Fibroblast of the conjunctiva (primary cell): ENCODE results near the gene MYO1A.

Experiments
- DNase-seq: peaks from one replicate; pipeline ENCODE4 v3.0.0-alpha.2; 2010; ENCODE audit warnings: low read depth

Gene MYO1A

GRCh38 chr12:57049890-57050289 is at the start of gene MYO1A:
MYO1A (minus strand) TSS chr12:57050129; CDS start chr12:57048323, 1,806 bp downstream.
- DNase-seq, result no peak

DNA sequence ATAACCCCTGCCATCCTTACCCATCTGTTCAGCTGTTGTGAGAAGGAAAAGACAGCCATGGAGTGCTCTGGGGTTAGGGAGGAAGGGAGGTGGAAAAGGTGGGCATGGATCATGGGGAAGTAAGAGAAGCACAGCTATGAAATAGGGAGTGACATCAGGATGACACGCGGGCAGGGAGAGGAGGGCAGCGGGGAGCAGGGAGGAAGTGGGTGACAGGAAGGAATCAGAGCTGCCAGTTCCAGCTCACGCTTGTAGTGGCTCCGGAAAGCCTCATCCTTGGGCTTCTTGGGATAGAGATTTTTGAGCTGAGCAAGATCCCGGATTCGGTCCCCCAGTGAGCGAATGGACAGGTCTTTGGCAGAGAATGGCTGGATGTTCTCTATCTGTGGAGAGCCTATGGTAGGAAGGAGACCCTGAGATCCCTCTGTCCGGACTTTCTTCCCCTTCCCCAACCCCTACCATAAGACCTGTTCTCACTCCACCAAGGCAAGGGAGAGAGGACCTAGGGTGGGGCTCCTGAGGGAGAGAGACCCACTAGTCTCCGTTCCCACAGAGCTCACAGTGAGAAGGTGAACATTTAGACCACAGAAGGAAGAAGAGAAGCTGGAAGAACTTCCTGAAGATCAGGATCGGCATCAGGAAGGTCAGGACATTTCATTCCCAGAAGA is 49.3 kb upstream of the MYO1A start:
- no peak for DNase-seq

DNA sequence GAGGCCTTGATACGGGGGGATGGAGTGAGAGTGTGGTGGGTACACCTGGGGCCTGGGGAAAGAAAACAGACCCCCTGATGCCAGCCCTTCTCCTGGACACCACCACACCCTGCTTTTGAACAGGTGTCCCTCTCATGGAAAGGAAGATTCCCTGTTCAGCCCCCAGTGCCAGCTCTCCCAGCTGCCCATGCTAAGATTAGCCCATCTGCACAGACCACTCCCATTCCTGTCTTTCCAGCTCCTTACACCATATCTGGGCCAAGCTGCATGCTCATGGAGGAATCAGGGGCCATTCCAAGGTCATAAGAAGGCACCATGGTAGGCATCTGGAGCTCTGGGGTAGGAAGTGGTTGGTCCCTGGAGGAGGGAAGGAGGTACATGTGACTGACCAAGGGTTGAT is 48.6 kb upstream of the MYO1A start:
- DNase-seq, result no peak

DNA sequence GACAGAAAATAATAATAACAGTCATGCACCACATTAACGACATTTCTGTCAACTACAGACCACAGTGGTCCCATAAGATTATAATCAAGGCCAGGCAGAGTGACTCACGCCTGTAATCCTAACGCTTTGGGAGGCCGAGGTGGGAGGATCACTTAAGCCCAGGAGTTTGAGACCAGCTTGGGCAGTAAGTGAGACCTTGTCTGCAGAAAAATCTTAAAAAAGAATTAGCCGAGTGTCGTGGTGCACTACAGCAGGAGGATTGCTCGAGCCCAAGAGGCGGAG is 47.6 kb upstream of the MYO1A start:
- no peak for DNase-seq

DNA sequence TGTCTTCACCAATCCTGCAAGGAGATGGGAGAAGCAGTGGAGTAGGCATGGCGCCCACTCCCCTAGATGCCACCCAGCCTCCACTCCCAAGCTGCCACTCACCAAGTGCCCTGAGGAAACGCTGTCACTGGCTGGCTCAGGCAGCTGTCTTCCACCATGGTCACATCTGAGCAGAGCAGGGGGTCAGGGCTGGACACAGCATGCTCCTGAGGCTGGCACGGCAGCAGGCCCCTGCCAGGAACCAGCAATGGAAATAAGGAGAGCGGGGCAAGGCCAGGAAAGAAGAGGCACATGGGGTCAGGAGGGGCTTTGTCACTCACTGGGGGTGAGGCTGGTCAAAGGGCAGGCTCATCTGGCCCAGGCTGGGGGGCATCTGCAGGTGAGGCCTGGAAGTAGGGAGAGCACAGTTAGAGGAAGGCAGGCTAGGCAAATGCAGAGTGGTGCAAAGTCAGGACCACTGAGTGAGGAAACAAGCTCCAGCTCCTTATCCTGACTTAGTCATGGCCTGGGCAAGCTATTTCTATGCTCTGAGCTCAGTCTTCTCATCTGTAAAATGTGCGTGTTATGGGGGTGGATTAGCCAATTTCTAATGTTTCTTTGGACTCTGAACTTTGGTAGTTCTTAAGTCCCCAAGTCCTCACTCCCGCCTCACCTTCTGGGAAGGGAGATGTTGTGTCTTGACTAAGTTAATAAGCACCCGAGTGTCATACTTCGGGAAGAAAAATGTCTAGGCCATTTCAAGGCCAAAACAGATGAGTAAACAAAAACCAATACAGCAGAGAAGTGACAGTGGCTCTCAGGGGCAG is 47.0 kb upstream of the MYO1A start:
- DNase-seq, result no peak

- DNase-seq, result no peak
These were observed 46.2 kb upstream of the MYO1A start for GRCh38 chr12:57096099-57096572.

DNA sequence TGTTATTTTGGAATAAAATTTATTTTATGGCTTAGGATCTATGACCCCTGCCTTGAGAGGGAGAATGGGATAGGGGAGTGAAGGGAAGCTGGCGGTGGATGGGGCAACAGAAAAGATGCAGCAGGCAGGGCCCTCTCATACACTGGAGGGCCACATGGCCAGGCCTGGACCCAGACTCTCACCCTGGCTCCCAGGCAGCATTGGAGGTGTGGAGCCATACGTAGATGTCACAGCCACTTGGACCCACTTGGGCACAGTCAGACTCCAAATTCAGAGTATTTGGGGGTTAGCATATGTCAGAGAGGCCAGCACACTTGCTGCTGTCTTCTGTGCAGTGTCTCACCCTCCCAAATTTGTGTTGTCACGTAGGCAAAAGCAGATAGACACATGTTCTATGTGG is 45.5 kb upstream of the MYO1A start:
- DNase-seq, result no peak

DNA sequence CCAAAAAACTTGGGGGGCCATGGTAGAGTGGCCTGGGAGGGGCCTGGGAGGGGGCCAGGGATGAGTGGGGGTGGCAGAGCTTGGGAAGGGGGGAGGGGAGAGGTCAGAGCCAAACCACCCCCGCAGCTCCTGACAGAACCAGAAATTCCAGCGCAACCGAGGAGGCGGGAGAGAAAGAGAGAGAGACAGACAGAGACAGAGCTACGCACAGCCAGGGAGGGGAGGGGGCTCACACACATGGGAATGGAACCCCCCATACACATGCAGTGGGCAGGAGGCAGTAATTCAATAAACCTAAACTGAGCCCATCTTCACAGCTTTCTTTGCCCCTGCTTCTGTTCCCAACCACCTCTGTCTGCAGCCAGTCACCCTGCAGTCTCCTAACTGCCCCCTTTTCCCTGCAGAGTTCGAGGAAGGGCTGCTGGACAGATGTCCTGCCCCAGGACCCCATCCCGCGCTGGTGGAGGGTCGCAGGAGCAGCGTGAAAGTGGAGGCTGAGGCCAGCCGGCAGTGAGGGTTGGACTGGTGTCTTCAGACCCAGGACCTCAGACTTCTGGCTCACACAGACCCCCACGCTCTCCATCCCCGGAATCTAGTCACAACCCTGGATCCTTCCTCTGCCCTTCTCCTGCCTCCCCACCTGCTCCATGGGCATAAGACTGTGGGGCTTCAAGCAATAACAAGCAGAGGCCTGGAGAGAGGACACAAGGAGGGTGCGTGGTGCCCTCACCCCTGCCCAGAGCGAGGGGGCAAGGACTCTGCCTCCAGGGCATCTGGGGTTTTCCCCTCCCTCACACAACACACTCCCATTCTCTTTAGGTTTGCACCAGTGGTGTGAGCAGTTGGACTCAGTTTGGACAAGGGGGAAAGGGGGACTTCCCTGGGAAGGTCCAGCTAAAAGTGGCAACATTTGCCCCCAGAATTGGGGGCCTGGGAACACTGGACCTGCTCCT is 44.6 kb upstream of the MYO1A start:
- DNase-seq, result no peak

DNA sequence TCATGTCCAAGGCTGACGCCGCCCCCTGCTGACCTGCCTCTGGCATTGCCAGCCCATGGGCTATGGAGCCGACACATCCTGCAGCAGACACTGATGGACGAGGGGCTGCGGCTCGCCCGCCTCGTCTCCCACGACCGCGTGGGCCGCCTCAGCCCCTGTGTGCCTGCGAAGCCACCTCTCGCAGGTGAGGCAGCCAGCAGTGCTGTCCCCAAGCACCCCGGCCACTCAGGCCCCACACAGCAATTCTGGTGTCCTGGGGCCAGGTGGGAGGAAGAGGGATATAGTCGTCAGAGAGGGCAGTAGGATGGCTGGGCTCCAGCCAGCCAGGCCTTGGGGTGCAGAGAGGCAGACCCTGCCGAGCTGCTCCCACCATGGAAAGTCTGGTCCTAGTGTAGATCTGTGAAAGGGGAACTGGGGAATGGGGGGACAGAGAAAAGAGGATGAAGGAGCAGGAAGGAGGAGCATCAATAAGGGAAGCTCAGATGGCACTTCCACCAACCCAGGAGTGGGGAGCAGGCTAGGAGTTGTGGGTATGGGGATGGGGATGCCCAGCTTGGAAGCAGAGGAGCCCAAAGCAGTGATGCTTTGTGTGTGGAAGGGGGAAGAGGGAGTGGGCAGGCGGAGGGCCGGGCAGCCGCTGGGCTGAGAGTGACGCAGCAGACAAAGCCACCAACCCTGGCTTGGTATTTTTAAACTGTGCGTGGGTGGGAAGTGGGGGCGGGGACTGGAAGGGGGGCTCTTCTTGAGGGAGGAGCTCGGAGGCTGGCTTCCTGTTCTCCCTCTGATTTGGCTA is 43.7 kb upstream of the MYO1A start:
- peak; percentile 77 for DNase-seq

GRCh38 chr12:57092876-57093414 is 43.0 kb upstream of the MYO1A start:
- no peak for DNase-seq

GRCh38 chr12:57092529-57092862 is 42.6 kb upstream of the MYO1A start:
- DNase-seq, result no peak

DNA sequence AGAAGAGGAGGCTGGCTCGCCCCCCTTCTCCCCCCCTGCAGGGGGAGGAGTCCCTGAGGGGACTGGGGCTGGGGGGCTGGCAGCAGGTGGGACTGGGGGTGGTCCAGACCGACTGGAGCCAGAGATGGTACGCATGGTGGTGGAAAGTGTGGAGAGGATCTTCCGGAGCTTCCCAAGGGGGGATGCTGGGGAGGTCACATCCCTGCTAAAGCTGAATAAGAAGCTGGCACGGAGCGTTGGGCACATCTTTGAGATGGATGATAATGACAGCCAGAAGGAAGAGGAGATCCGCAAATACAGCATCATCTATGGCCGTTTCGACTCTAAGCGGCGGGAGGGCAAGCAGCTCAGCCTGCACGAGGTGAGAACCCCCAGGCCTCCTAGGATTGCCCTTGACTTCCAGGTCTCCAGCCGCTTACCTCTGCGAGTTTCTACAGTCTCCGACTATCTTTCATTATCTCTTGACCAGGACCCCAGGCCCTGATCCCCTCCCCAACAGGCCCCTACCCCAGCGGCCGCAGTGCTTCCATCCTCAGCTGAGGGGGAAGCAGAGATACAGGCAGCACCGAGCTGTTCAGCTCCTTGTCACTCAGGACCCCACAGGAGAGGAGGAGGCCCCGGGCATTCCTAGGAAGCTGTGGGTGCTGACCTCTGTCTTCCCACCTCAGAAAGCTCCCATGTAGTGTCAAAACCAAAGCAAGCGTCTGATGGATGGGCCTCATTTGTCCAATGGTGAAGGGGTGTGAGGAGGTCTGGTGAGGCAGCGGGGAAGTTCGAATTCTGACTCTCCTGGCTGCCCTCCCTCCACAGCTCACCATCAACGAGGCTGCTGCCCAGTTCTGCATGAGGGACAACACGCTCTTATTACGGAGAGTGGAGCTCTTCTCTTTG is 42.0 kb upstream of the MYO1A start:
- DNase-seq, result no peak

GRCh38 chr12:57090924-57091637 is 41.2 kb upstream of the MYO1A start:
- no peak for DNase-seq

GRCh38 chr12:57090490-57090889 is 40.6 kb upstream of the MYO1A start:
- DNase-seq, result no peak

GRCh38 chr12:57089271-57090245 is 39.6 kb upstream of the MYO1A start:
- no peak for DNase-seq

DNA sequence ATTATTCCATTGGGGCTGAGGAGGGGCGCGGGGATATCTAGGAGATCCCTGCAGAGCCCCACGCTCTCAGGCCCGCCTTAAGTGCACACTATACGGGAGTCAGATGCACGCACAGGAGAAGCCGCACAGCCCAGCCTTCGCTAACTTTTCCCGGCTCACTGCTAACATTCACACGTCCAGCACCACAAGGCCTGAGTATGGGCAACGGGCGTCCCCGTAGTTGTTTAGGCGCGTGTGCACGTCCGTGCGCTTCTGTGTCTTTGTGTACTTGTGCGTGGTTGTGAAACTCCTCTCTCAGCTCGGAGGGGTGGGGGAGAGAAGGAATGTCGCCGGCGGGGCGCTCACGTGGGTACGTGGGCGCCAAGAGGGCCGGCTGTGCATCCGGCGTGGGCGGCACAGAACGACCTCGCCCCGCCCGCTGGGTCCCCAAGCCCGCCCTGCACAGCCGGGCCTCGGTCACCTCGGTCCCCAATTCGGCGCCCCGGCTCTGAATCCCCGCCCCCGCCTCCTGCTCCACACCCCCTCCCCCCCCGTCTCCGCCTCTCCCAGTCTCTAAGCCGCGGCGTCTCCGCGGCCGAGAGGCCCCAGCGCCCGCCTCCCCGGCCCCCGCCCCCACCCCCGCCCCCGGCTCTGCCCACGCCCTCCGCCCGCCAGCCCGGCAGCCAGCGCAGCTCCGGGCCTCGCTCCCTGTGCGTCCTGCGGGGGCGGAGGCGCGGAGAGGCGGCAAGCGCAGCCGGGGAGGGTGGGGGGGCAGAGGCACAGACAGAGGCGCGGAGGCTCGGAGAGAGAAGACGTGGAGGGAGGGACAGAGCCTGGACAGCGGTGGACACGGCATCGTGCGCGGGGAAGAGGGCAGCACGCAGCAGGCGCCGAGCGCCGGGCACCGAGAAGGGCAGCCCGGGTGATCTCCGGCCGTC is 38.7 kb upstream of the MYO1A start, which contains the start of gene NAB2:
Gene NAB2, plus strand, starts transcription at position 761 of the 917 bp plus-strand sequence. CDS start 158 bp downstream, outside the sequence.
- DNase-seq, result peak; percentile 96

DNA sequence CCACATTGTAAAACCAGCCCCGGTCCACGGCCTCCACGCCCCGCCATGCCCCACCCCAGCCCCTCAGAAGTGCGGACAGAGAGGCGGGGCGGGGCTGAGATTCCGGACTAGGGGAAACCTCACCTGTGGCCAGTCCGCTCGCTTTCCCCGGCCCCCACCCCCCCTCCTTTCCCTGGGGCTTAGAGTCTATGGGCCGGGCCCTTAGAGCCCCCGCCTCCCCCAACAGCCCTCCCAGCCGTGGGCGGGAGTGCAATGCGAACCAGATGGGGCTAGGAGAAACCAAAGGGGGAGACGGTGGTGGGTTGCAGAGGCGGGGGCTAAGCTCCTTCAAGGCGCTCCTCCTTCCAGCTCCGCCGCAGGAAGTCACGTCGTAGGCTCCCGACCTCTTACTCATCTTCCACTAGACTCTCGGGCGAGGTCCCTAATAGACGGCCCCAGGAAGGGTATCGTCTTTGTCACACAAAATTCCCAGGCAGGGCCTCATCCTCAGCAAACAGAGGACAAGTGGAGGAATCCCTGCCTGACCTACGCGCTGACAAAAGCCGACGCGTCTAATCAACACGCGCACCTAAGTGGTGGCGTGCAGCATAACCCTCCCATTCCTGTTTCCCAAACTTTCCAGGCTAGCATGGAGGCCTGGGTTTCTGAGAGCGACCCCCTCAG is 37.9 kb upstream of the MYO1A start:
- DNase-seq, result peak; percentile 97
